ENCODE data around the gene NACC2.

The NACC2 gene

DNA sequence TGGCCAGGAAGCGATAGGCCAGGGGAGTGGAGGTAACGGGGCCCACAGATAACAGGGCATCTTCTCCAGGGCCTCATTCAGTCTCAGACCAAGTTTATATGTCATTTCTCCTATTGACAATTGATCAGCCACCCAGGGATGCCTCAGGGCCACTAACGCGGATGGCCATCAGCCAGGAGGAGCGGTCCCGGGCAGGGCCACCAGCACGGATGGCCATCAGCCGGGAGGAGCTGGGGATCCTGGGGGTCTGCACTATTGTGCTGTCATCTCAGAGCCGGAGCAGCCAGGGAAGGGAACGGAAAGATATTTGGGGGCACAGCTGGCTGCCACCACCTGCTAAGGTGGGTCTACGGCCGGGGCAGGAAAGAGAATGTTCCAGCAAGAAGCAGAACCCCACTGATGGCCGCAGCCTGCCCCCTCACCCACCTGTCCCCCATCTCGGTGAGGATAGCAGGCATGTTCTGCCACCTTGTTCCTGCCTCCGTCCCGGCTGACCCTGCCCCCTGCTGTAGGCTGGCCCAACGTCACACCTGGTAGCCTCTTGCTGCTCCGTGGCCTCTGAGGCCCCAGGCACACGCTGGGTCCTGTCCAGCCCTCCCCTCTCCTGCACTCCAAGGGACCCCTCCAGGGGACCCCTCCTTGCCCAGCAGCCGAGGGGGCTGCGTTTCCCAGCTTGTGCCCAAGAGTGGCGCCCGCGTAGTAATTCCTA, 112.4 kb downstream of the NACC2 start:
- no peaks in the 10 kb centered on the region for H3K36me3 ChIP-seq (ENCODE audit: control insufficient read depth, low read depth, low read length)
- no peak overlapping the region for H3K9ac ChIP-seq (ENCODE audit: low read length)
- H3K27ac ChIP-seq (ENCODE audit: low read length): no peak overlapping the region
- H3K9me3 ChIP-seq (ENCODE audit: control insufficient read depth, low read depth, low read length): no peaks in the 10 kb centered on the region
- no peaks in the 10 kb centered on the region for H3K27me3 ChIP-seq (ENCODE audit: control insufficient read depth, insufficient read depth, low read length)
- no peaks in the 10 kb centered on the region for H3K4me1 ChIP-seq (ENCODE audit: control insufficient read depth, low read depth, low read length)
- no peak overlapping the region for H3K4me3 ChIP-seq (ENCODE audit: low read length)

DNA sequence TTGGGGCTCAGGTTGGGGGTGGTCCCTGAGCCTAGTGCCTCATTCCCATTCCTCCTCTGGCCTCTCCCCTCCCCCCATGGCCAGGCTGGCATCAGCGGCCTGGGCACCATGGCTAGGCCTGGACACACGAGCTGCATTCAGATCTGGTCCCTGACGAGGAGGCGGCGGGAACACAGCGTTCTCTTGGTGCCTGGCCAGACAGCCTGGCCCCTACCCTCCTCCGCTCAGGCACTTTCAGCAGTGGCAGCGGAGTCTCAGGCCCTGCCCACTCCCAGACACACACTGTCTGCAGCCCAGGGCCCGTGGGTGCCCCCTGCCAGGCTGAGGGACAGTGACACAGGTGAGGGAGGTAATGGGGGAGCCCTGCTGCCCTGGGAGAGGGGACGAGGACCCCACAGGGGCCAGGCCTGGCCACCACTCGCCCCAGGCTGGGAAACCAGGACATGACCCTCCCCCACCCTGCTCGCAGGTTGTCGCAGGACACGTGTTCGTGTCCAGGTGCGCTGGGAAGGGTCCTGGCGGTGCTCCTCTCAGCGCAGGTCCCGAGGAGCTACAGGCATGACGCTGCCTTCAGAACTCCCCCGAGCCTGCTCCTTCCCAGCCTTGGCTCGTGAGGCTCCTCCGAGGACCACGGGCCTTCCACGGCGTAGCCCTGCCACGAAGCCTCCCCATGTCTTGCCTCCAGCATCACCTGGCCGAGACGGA, 114.0 kb downstream of the NACC2 start:
- no peaks in the 10 kb centered on the region for H3K27me3 ChIP-seq (ENCODE audit: control insufficient read depth, insufficient read depth, low read length)

DNA sequence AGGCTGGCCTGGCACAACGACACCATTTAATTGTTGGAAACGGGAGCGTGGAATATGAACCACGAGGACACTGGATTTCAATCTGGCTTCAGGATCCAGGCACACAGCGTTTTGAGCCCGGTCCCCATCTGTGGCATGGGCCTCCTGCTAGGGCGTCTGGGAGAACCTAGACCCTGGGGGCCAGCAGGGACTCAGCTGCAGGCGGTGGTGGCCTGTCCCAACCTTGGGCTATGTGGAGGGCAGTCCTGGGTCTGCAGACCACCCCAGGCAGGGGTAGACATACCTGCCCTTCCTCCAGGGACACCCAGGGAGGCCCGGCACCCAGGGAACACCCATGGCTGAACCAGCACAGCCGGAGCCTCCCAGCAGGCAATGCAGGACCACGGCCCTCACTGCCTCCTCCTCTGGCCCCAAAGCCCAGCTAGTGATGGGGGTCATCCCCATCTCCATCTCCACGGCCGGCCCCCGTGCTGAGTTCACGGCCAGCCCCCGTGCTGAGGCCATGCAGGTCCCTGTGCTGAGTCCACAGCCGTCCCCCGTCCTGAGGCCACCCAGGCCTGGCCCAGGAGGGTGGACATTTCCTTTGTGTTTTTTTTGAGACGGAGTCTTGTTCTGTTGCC, 115.4 kb downstream of the NACC2 start:
- H3K27ac ChIP-seq (ENCODE audit: low read length): no peak overlapping the region
- no peak overlapping the region for H3K9ac ChIP-seq (ENCODE audit: low read length)

More for the DNA sequence above, 114.0 kb downstream of the NACC2 start:
- H3K36me3 ChIP-seq (ENCODE audit: control insufficient read depth, low read depth, low read length): no peaks in the 10 kb centered on the region
- H3K27ac ChIP-seq (ENCODE audit: low read length): no peak overlapping the region
- H3K4me1 ChIP-seq (ENCODE audit: control insufficient read depth, low read depth, low read length): no peaks in the 10 kb centered on the region
- no peak overlapping the region for H3K9ac ChIP-seq (ENCODE audit: low read length)
- H3K9me3 ChIP-seq (ENCODE audit: control insufficient read depth, low read depth, low read length): no peaks in the 10 kb centered on the region
- no peak overlapping the region for H3K4me3 ChIP-seq (ENCODE audit: low read length)

DNA sequence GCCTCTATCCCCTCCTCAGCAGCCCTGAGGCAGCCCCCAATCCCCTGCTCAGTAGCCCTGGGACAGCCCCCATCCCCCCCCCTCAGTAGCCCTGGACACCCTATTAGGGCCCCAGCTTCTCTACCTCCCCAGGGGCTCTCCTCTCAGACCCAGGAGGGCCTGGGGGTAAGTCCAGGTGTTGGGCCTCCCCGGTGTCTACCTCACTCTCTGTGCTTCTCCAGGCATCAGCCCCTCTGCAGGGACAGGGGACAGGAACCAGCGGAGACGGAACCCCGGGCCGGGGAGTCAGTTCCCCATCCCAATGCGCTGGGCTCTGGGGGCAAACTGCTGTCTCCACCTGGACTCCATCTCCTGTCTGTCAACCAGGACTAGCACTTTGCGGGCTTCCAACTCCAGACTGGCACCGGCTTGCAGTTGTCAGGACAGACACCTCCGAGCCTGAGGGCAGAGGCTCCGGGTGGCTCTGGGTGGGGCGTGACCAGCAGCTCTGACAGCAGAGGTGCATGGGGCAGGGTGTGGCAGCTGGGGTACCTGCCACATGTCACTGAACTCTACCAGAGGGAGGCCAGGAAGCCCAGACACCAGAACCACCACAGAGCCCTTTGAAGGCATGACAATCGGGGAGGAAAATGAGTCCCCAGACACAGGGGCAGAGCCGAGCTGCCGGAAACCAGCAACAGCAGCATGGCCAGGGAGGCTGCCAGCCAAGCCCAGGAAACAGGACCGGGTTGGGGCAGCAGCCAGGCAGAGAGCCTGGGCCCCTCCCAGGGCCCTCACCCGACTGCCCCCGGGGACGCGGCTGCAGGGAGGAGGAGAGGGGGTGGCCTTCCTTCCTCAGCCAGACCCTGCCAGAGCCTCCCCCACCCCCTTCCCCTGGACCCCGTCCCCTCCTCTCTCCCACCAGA, 116.2 kb downstream of the NACC2 start:
- H3K9ac ChIP-seq (ENCODE audit: low read length): no peak overlapping the region
- H3K27me3 ChIP-seq (ENCODE audit: control insufficient read depth, insufficient read depth, low read length): no peaks in the 10 kb centered on the region
- H3K27ac ChIP-seq (ENCODE audit: low read length): no peak overlapping the region
- no peaks in the 10 kb centered on the region for H3K4me1 ChIP-seq (ENCODE audit: control insufficient read depth, low read depth, low read length)
- H3K4me3 ChIP-seq (ENCODE audit: low read length): no peak overlapping the region
- no peaks in the 10 kb centered on the region for H3K36me3 ChIP-seq (ENCODE audit: control insufficient read depth, low read depth, low read length)
- H3K9me3 ChIP-seq (ENCODE audit: control insufficient read depth, low read depth, low read length): no peaks in the 10 kb centered on the region

More for the DNA sequence above, 115.4 kb downstream of the NACC2 start:
- Histone ChIP-seq H3K9me3 (ENCODE audit: control insufficient read depth, low read depth, low read length) (no peaks in the 10 kb centered on the region), H3K4me3 (ENCODE audit: low read length) (no peak overlapping the region), H3K4me1 (ENCODE audit: control insufficient read depth, low read depth, low read length) (no peaks in the 10 kb centered on the region), H3K36me3 (ENCODE audit: control insufficient read depth, low read depth, low read length) (no peaks in the 10 kb centered on the region), H3K27me3 (ENCODE audit: control insufficient read depth, insufficient read depth, low read length) (no peaks in the 10 kb centered on the region)

DNA sequence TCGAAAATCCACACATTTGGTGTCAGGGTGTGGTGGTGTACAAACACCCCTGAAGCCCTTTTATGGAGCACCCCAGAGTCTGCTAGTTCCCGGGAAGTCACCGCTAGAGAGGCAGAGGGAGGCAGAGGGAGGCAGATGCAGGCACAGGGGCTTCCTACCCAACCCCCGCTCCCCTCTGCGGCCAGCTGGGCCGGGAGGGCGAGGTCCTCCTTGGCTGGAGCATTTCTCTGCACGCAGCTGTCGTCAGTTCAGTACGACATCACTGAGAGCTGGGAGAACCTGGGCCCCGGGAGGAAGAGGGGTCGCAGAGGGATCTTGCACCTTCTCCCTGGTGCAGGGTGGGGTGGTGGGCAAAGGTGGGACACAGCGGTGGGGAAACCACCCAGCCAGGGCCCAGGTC, 118.1 kb downstream of the NACC2 start:
- no peak overlapping the region for H3K27ac ChIP-seq (ENCODE audit: low read length)
- H3K36me3 ChIP-seq (ENCODE audit: control insufficient read depth, low read depth, low read length): no peaks in the 10 kb centered on the region
- no peaks in the 10 kb centered on the region for H3K9me3 ChIP-seq (ENCODE audit: control insufficient read depth, low read depth, low read length)
- no peak overlapping the region for H3K9ac ChIP-seq (ENCODE audit: low read length)
- no peaks in the 10 kb centered on the region for H3K4me1 ChIP-seq (ENCODE audit: control insufficient read depth, low read depth, low read length)
- no peaks in the 10 kb centered on the region for H3K27me3 ChIP-seq (ENCODE audit: control insufficient read depth, insufficient read depth, low read length)
- no peak overlapping the region for H3K4me3 ChIP-seq (ENCODE audit: low read length)

DNA sequence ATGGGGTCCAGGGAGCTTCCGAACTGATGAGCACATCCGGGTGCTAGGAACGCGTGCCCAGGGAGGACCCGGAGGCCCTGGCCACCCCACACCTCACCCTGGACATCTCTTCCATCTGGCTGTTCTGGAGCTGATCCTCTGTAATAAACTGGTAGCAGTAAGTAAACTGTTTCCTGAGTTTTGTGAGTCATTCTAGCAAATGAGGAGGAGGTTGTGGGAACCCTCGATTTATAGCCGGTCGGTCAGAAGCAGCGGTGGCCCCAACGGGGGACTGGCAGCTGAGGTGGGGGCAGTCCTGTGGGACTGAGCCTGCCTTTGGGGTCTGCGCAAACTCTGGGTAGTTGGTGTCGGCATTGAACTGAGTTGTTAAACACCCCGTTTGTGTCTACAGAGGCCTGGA, 118.6 kb downstream of the NACC2 start:
- H3K27ac ChIP-seq (ENCODE audit: low read length): no peak overlapping the region
- H3K27me3 ChIP-seq (ENCODE audit: control insufficient read depth, insufficient read depth, low read length): no peaks in the 10 kb centered on the region
- H3K9ac ChIP-seq (ENCODE audit: low read length): no peak overlapping the region
- no peaks in the 10 kb centered on the region for H3K36me3 ChIP-seq (ENCODE audit: control insufficient read depth, low read depth, low read length)
- no peaks in the 10 kb centered on the region for H3K9me3 ChIP-seq (ENCODE audit: control insufficient read depth, low read depth, low read length)
- no peak overlapping the region for H3K4me3 ChIP-seq (ENCODE audit: low read length)
- no peaks in the 10 kb centered on the region for H3K4me1 ChIP-seq (ENCODE audit: control insufficient read depth, low read depth, low read length)

DNA sequence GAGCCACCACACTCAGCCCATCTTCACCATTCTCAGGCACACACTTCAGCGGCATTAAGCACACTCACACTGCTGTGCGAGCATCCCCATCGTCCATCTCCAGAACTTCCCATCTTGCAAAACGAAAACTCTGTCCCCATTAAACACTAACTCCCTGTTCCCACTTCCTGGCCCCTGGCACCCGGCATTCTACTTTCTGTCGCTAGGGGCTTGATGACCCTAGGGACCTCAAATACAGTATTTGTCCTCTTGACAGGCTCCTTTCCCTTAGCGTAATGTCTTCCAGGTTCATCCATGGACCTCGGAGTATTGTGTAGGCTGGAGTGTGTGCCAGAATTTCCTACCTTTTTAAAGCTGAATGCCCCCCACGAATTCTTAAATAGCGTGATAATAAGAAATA, 119.3 kb downstream of the NACC2 start:
- Histone ChIP-seq H3K4me1 (ENCODE audit: control insufficient read depth, low read depth, low read length) (no peaks in the 10 kb centered on the region), H3K36me3 (ENCODE audit: control insufficient read depth, low read depth, low read length) (no peaks in the 10 kb centered on the region), H3K9ac (ENCODE audit: low read length) (no peak overlapping the region), H3K27me3 (ENCODE audit: control insufficient read depth, insufficient read depth, low read length) (no peaks in the 10 kb centered on the region), H3K4me3 (ENCODE audit: low read length) (no peak overlapping the region), H3K9me3 (ENCODE audit: control insufficient read depth, low read depth, low read length) (no peaks in the 10 kb centered on the region), H3K27ac (ENCODE audit: low read length) (no peak overlapping the region)

DNA sequence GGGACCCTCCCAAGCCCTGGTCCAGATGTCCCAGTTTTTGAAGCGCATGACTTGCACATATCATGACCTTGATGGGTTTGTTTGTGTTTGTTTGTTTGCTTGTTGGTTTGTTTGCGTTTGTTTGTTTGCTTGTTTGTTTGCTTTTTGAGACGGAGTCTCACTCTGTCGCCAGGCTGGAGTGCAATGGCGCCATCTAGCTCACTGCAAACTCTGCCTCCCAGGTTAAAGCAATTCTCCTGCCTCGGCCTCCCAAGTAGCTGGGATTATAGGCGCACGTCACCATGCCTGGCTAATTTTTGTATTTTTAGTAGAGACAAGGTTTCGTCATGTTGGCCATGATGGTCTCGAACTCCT, 120.9 kb downstream of the NACC2 start:
- no peaks in the 10 kb centered on the region for H3K9me3 ChIP-seq (ENCODE audit: control insufficient read depth, low read depth, low read length)
- H3K27me3 ChIP-seq (ENCODE audit: control insufficient read depth, insufficient read depth, low read length): no peaks in the 10 kb centered on the region
- no peak overlapping the region for H3K27ac ChIP-seq (ENCODE audit: low read length)
- no peaks in the 10 kb centered on the region for H3K36me3 ChIP-seq (ENCODE audit: control insufficient read depth, low read depth, low read length)
- H3K4me3 ChIP-seq (ENCODE audit: low read length): no peak overlapping the region
- no peak overlapping the region for H3K9ac ChIP-seq (ENCODE audit: low read length)
- no peaks in the 10 kb centered on the region for H3K4me1 ChIP-seq (ENCODE audit: control insufficient read depth, low read depth, low read length)

DNA sequence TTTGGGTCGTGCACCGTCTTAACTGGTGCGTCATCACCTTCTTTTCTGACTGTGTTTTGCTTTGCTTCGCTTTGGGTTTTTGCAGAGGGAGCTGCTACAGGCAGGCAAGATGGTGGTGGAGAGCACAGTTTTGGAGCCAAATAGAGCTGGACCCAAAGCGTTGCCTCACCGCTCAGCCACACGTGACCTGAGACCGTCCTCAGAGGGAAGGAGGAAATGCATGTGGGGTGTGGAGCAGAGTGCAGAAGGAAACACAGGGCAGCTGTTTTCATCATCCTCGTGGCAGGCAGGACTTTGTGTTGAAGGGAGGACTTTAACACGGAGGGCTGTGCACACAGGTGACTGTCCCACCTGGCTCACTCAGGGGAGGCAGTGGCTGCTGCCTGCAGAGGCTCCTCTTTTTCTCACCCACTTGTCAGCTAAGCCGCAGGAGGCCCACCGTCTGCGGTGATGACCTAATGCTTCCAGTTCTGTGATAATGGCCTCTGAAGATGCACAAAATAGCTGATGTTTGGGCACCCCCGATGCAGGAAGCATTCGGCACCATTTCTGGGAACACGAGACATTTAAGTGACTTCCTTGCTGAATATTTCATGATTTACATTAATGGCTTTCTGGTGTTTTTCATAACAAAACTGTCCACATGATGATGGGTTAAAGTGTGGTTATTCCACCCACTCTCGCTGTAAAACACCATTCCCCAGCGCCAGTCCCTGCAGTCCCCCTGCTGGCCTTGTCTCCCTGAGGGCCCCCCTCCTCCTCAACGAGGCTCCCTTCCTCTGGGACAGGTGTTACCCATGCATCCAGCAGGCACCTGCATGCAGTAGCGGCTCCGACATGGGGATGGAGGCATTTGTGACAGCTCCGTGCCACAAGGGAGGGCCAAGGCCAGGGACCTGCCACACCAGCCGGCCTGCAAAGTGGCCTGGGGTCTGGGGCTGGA, 121.5 kb downstream of the NACC2 start:
- Histone ChIP-seq H3K27ac (ENCODE audit: low read length) (no peak overlapping the region), H3K4me3 (ENCODE audit: low read length) (no peak overlapping the region), H3K9ac (ENCODE audit: low read length) (no peak overlapping the region), H3K27me3 (ENCODE audit: control insufficient read depth, insufficient read depth, low read length) (no peaks in the 10 kb centered on the region), H3K4me1 (ENCODE audit: control insufficient read depth, low read depth, low read length) (no peaks in the 10 kb centered on the region), H3K9me3 (ENCODE audit: control insufficient read depth, low read depth, low read length) (no peaks in the 10 kb centered on the region), H3K36me3 (ENCODE audit: control insufficient read depth, low read depth, low read length) (no peaks in the 10 kb centered on the region)

DNA sequence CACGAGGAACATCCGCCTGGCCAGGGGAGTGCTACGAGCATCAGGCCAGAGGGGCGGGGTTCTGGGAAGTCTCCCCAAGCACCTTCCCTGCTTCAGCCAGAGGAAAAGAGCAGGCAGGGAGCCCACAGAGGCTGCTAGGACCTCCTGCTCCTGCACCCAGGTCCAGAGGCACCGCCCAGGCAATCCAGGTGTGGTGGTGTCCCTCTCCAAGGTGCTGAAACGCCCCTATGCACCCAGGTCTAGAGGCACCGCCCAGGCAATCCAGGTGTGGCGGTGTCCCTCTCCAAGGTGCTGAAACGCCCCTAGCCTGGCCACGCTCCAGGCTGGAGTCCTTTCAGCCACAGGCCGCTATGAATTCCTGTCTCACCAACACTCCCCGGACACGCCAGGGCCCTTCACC, 123.2 kb downstream of the NACC2 start:
- peaks cover 4% of the 10 kb centered on the region for H3K4me1 ChIP-seq (ENCODE audit: control insufficient read depth, low read depth, low read length)
- no peak overlapping the region for H3K4me3 ChIP-seq (ENCODE audit: low read length)
- no peaks in the 10 kb centered on the region for H3K27me3 ChIP-seq (ENCODE audit: control insufficient read depth, insufficient read depth, low read length)

More for the DNA sequence above, 123.2 kb downstream of the NACC2 start:
- Histone ChIP-seq H3K9ac (ENCODE audit: low read length) (no peak overlapping the region), H3K9me3 (ENCODE audit: control insufficient read depth, low read depth, low read length) (no peaks in the 10 kb centered on the region), H3K27ac (ENCODE audit: low read length) (no peak overlapping the region), H3K36me3 (ENCODE audit: control insufficient read depth, low read depth, low read length) (no peaks in the 10 kb centered on the region)
